ENCODE measurements around the gene BABAM2. TPM values are rescaled to one million over a fixed set of nuclear protein-coding genes. Genes with fewer than 3 reads are reported as not detected.

BABAM2 gene
- total and polyA plus RNA-seq, 10 of the 15 experiments (the other 5 are each of a cell fraction or from before 2014, with no cell fraction given) = 30.7 to 59.9 (median 44.5) TPM

DNA sequence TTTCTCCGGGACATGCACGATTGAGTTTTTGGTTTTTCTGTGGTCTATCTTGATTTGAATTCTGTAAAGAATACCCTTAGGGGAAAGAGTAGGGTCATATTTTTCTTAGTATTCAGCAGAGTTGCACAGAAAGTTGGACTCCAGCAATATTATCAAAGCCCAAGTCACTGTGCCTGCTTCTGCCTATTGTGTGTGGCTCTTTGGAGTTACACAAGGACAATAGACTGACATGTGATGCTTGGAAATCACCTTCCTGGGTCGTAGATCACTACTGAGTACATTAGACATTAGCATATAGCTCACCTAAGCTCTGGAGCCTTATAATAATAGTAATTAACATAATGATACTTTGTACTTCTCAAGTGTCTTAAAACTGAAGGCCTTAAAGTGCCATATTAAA lies 263.3 kb downstream of the BABAM2 start (continued):
- TF ChIP-seq, protein P1, sequence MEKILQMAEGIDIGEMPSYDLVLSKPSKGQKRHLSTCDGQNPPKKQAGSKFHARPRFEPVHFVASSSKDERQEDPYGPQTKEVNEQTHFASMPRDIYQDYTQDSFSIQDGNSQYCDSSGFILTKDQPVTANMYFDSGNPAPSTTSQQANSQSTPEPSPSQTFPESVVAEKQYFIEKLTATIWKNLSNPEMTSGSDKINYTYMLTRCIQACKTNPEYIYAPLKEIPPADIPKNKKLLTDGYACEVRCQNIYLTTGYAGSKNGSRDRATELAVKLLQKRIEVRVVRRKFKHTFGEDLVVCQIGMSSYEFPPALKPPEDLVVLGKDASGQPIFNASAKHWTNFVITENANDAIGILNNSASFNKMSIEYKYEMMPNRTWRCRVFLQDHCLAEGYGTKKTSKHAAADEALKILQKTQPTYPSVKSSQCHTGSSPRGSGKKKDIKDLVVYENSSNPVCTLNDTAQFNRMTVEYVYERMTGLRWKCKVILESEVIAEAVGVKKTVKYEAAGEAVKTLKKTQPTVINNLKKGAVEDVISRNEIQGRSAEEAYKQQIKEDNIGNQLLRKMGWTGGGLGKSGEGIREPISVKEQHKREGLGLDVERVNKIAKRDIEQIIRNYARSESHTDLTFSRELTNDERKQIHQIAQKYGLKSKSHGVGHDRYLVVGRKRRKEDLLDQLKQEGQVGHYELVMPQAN (conservative IDR thresholded peaks at IDR 0.05) = no peak
- TF ChIP-seq CBX3 (IDR thresholded peaks at IDR 0.05; ENCODE audit: borderline replicate concordance, low read depth) (no peak), YY1 (IDR thresholded peaks at IDR 0.05; ENCODE audit: low read depth, low read length) (no peak), RCOR1 (conservative IDR thresholded peaks at IDR 0.05; ENCODE audit: low read depth, low read length) (no peak)

DNA sequence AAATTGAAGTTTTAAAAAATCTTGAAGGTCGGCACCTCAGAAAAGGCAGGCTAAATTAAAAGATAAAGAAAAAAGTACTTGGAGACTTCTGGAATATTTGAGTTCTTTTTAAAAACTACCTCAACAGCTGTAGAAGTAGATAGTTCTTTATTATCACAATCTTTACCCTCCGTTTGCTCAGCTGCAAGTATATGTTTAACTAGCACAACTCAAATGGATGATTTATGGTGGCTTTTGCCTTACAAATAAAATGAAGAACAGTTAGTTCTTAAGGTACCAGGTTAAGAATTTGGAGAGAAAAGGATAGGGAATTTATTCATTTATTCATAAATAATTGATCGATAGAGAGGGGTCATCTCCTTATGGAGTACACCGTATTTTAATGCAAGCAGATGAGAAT lies 264.6 kb downstream of the BABAM2 start:
- Histone ChIP-seq H3K4me2 (ENCODE audit: control insufficient read depth, insufficient read depth) (no peak overlapping the region), H3K36me3 (ENCODE audit: control insufficient read depth in 2 of 2, insufficient read depth in 2 of 2, low read length in 1 of 2) (no peaks in the 10 kb centered on the region), H3K4me3 (no peak overlapping the region), H2AFZ (ENCODE audit: control insufficient read depth, low read depth, low read length) (no peak overlapping the region), H3K79me2 (ENCODE audit: control insufficient read depth, insufficient read depth, low read length) (no peaks in the 10 kb centered on the region), H3K4me1 (ENCODE audit: control insufficient read depth, insufficient read depth, low read length) (no peaks in the 10 kb centered on the region), H3K9me3 (replicated peaks; ENCODE audit: control insufficient read depth, insufficient read depth, low read length) (peaks cover 6% of the 10 kb centered on the region; the same call in 2 of the 3 replicates), H3K9ac (ENCODE audit: control insufficient read depth, insufficient read depth, low read length) (no peak overlapping the region), H3K27ac (ENCODE audit: control insufficient read depth, insufficient read depth) (no peak overlapping the region), H4K20me1 (ENCODE audit: control insufficient read depth, insufficient read depth) (no peaks in the 10 kb centered on the region), H3K27me3 (replicated peaks in 1 of 2; ENCODE audit: control insufficient read depth in 2 of 2, insufficient read depth in 2 of 2, low read length in 1 of 2) (no peaks in the 10 kb centered on the region)
- BruUV-seq (replicated peaks) = no TSS peak
- FAIRE-seq = no peak
- DNase-seq (ENCODE audit: low read depth, low spot score) = no peak
- RAD21 ChIA-PET (ENCODE audit: unreplicated experiment) = no interaction called here
- WGBS (ENCODE audit: insufficient coverage, insufficient replicate concordance, low lambda C conversion rate, missing lambda C conversion rate) = 98% methylated on average over 4 of the region's 4 CpGs
- intact Hi-C loops (cut with micrococcal nuclease; ENCODE audit: unreplicated experiment) (loop anchor here (10.0 kb wide), 1 partner anchor 240 kb away; the partner anchor contains the start of gene FOSL2), in situ Hi-C loops (cut with MboI) (no loop called here)
- CTCF ChIA-PET = interaction anchor here (0.7 to 1.8 kb wide), 4 partner anchors 10 to 264 kb away, joined by 4 to 5 read pairs (median 4); no protein-coding TSS in a partner anchor
- POLR2A ChIA-PET = no interaction called here
- ATAC-seq = no peak
- SMC1A ChIA-PET (ENCODE audit: uncharacterized antibody, unreplicated experiment) = interaction anchor here (0.7 to 1.0 kb wide), 3 partner anchors 14 to 322 kb away, joined by 3 read pairs; no protein-coding TSS in a partner anchor
- TF ChIP-seq, protein P2, sequence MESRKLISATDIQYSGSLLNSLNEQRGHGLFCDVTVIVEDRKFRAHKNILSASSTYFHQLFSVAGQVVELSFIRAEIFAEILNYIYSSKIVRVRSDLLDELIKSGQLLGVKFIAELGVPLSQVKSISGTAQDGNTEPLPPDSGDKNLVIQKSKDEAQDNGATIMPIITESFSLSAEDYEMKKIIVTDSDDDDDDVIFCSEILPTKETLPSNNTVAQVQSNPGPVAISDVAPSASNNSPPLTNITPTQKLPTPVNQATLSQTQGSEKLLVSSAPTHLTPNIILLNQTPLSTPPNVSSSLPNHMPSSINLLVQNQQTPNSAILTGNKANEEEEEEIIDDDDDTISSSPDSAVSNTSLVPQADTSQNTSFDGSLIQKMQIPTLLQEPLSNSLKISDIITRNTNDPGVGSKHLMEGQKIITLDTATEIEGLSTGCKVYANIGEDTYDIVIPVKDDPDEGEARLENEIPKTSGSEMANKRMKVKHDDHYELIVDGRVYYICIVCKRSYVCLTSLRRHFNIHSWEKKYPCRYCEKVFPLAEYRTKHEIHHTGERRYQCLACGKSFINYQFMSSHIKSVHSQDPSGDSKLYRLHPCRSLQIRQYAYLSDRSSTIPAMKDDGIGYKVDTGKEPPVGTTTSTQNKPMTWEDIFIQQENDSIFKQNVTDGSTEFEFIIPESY (IDR thresholded peaks at IDR 0.05) = no peak
- TF ChIP-seq CHD4 (IDR thresholded peaks at IDR 0.05) (no peak), ATF7 (IDR thresholded peaks at IDR 0.05; ENCODE audit: low read depth) (no peak), KLF5 (IDR thresholded peaks at IDR 0.05; ENCODE audit: partially characterized antibody) (no peak), NR2F1 (conservative IDR thresholded peaks at IDR 0.05) (no peak), NFXL1 (IDR thresholded peaks at IDR 0.05; ENCODE audit: borderline replicate concordance) (no peak), CEBPB (IDR thresholded peaks at IDR 0.05; ENCODE audit: borderline replicate concordance in 1 of 2, low read depth in 2 of 2, low read length in 2 of 2) (no peak)
- TF ChIP-seq, protein P3, sequence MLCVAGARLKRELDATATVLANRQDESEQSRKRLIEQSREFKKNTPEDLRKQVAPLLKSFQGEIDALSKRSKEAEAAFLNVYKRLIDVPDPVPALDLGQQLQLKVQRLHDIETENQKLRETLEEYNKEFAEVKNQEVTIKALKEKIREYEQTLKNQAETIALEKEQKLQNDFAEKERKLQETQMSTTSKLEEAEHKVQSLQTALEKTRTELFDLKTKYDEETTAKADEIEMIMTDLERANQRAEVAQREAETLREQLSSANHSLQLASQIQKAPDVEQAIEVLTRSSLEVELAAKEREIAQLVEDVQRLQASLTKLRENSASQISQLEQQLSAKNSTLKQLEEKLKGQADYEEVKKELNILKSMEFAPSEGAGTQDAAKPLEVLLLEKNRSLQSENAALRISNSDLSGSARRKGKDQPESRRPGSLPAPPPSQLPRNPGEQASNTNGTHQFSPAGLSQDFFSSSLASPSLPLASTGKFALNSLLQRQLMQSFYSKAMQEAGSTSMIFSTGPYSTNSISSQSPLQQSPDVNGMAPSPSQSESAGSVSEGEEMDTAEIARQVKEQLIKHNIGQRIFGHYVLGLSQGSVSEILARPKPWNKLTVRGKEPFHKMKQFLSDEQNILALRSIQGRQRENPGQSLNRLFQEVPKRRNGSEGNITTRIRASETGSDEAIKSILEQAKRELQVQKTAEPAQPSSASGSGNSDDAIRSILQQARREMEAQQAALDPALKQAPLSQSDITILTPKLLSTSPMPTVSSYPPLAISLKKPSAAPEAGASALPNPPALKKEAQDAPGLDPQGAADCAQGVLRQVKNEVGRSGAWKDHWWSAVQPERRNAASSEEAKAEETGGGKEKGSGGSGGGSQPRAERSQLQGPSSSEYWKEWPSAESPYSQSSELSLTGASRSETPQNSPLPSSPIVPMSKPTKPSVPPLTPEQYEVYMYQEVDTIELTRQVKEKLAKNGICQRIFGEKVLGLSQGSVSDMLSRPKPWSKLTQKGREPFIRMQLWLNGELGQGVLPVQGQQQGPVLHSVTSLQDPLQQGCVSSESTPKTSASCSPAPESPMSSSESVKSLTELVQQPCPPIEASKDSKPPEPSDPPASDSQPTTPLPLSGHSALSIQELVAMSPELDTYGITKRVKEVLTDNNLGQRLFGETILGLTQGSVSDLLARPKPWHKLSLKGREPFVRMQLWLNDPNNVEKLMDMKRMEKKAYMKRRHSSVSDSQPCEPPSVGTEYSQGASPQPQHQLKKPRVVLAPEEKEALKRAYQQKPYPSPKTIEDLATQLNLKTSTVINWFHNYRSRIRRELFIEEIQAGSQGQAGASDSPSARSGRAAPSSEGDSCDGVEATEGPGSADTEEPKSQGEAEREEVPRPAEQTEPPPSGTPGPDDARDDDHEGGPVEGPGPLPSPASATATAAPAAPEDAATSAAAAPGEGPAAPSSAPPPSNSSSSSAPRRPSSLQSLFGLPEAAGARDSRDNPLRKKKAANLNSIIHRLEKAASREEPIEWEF (IDR thresholded peaks at IDR 0.05; ENCODE audit: insufficient replicate concordance, low read depth, low read length) = no peak
- TF ChIP-seq, protein P4, sequence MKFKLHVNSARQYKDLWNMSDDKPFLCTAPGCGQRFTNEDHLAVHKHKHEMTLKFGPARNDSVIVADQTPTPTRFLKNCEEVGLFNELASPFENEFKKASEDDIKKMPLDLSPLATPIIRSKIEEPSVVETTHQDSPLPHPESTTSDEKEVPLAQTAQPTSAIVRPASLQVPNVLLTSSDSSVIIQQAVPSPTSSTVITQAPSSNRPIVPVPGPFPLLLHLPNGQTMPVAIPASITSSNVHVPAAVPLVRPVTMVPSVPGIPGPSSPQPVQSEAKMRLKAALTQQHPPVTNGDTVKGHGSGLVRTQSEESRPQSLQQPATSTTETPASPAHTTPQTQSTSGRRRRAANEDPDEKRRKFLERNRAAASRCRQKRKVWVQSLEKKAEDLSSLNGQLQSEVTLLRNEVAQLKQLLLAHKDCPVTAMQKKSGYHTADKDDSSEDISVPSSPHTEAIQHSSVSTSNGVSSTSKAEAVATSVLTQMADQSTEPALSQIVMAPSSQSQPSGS (IDR thresholded peaks at IDR 0.05; ENCODE audit: low read length) = no peak
